SK-N-SH (cell line): Measurements from ENCODE around the gene TTC39C. TPM values are rescaled to one million over a fixed set of nuclear protein-coding genes. Genes with fewer than 3 reads are reported as not detected.

Experiments
- CTCF ChIA-PET: fragments of 300-600, 350-600 bp; formaldehyde crosslinking; extraction: SDS; loops from one replicate; lab custom pipeline; 2021; lab: Yijun Ruan, JAX
- POLR2A ChIA-PET: fragments of 350-600 bp; sonication (Branson Sonifier 250); formaldehyde crosslinking; extraction: SDS; loops from one replicate; lab custom pipeline; 2020; ENCODE audit warnings: antibody characterized with exemption, inconsistent platforms; lab: Yijun Ruan, JAX
- DNase-seq: peaks from one replicate; pipeline ENCODE4 v3.0.0; 2012
- H2AFZ ChIP-seq: fragments of 200-600 bp; sonication (generic); 2 replicates; pipeline ENCODE4 v1.8.1; 2016; ENCODE audit warnings: antibody characterized with exemption, mild to moderate bottlenecking, low read depth
- H3F3A ChIP-seq: fragments of 200-600 bp; sonication (generic); replicated peaks from 2 replicates; pipeline ENCODE3; 2016; ENCODE audit warnings: antibody characterized with exemption, mild to moderate bottlenecking; ENCODE audit not compliant: insufficient read depth
- H3K27ac ChIP-seq, 2 experiments: fragments of 200-500 bp in 1 of 2; fragments of 200-600 bp in 1 of 2; sonication (Bioruptor generic) in 1 of 2; sonication (generic), shearing (Covaris generic) in 1 of 2; 2 replicates each; pipeline versions ENCODE4 v1.5.1 to v1.6.1; 2014 to 2016; ENCODE audit warnings: low read depth in 2 of 2, inconsistent platforms in 1 of 2, low read length in 1 of 2, mild to moderate bottlenecking in 1 of 2, mixed read lengths in 1 of 2
- H3K27me3 ChIP-seq: fragments of 200-600 bp; sonication (generic), shearing (Covaris generic); 2 replicates; pipeline ENCODE4 v1.6.1; 2016; ENCODE audit warnings: mixed run types; ENCODE audit not compliant: insufficient read depth
- H3K36me3 ChIP-seq, 2 experiments: fragments of 200-500 bp in 1 of 2; fragments of 200-600 bp in 1 of 2; sonication (Bioruptor generic) in 1 of 2; sonication (generic) in 1 of 2; replicated peaks in 1 of 2; 2 replicates each; pipeline versions ENCODE3 to v1.5.1; 2014 to 2016; ENCODE audit warnings: low read length in 1 of 2, mild to moderate bottlenecking in 1 of 2; ENCODE audit not compliant: insufficient read depth in 2 of 2, control insufficient read depth in 1 of 2
- H3K4me1 ChIP-seq, 2 experiments: fragments of 200-500 bp in 1 of 2; fragments of 200-600 bp in 1 of 2; sonication (Bioruptor generic) in 1 of 2; sonication (generic), shearing (Covaris generic) in 1 of 2; 2 replicates each; pipeline versions ENCODE4 v1.5.1 to v1.6.1; 2014 to 2016; ENCODE audit warnings: low read depth in 1 of 2, low read length in 1 of 2, mixed run types in 1 of 2; ENCODE audit not compliant: insufficient read depth in 2 of 2, control insufficient read depth in 1 of 2
- H3K4me2 ChIP-seq: fragments of 200-600 bp; sonication (generic), shearing (Covaris generic); 2 replicates; pipeline ENCODE4 v1.6.1; 2017; ENCODE audit warnings: mixed run types
- H3K4me3 ChIP-seq, 2 experiments: fragments of 200-500 bp in 1 of 2; fragments of 200-600 bp in 1 of 2; sonication (Bioruptor generic) in 1 of 2; sonication (generic), shearing (Covaris generic) in 1 of 2; 2 replicates each; pipeline versions ENCODE4 v1.5.1 to v1.8.1; 2014 to 2016; ENCODE audit warnings: low read depth in 2 of 2, inconsistent platforms in 1 of 2, low read length in 1 of 2, mild to moderate bottlenecking in 1 of 2, mixed read lengths in 1 of 2, moderate library complexity in 1 of 2
- H3K79me2 ChIP-seq: fragments of 200-600 bp; sonication (generic); 2 replicates; pipeline ENCODE4 v1.8.1; 2017; ENCODE audit warnings: mild to moderate bottlenecking; ENCODE audit not compliant: insufficient read depth
- H3K9ac ChIP-seq: fragments of 200-600 bp; sonication (generic); 2 replicates; pipeline ENCODE4 v1.6.1; 2017; ENCODE audit warnings: mixed run types
- H3K9me2 ChIP-seq: fragments of 200-600 bp; sonication (generic); 2 replicates; pipeline ENCODE4 v1.6.1; 2017; ENCODE audit warnings: mixed run types
- H3K9me3 ChIP-seq: fragments of 200-600 bp; sonication (generic); 2 replicates; pipeline ENCODE4 v1.6.1; 2017; ENCODE audit warnings: mixed run types, mild to moderate bottlenecking, moderate library complexity
- H4K20me1 ChIP-seq: fragments of 200-600 bp; sonication (generic); 2 replicates; pipeline ENCODE4 v1.6.1; 2017; ENCODE audit warnings: mild to moderate bottlenecking, mixed run types; ENCODE audit not compliant: insufficient read depth
- CTCF ChIP-seq: fragments of 200-600 bp; sonication (generic); IDR thresholded peaks from 2 replicates; pipeline ENCODE4 v1.6.1; 2017; ENCODE audit warnings: antibody characterized with exemption, mild to moderate bottlenecking, moderate library complexity
- EZH2phosphoT487 ChIP-seq: fragments of 200-600 bp; sonication (generic); IDR thresholded peaks from 2 replicates; pipeline ENCODE4 v1.6.1; 2017; ENCODE audit warnings: low read depth, mixed run types, mild to moderate bottlenecking, antibody characterized with exemption, moderate library complexity, borderline replicate concordance
- FOXJ3 ChIP-seq: sonication (generic); formaldehyde crosslinking; IDR thresholded peaks from 2 replicates; pipeline ENCODE4 v1.5.1; 2020; ENCODE audit warnings: mild to moderate bottlenecking, missing genetic modification reagents
- FOXM1 ChIP-seq: IDR thresholded peaks from 2 replicates; pipeline ENCODE4 v1.4.0; 2012; ENCODE audit warnings: low read depth, mild to moderate bottlenecking
- JUND ChIP-seq: IDR thresholded peaks from 2 replicates; pipeline ENCODE4 v1.4.0; 2012
- NFIC ChIP-seq: IDR thresholded peaks from 2 replicates; pipeline ENCODE4 v1.4.0; 2012; ENCODE audit warnings: borderline replicate concordance
- PBX3 ChIP-seq: IDR thresholded peaks from 2 replicates; pipeline ENCODE4; 2012
- POLR2AphosphoS5 ChIP-seq: IDR thresholded peaks from 2 replicates; pipeline ENCODE4 v1.6.1; 2012; ENCODE audit warnings: low read depth, low read length
- RAD21 ChIP-seq: IDR thresholded peaks from 2 replicates; pipeline ENCODE4 v1.6.1; 2012; ENCODE audit warnings: mild to moderate bottlenecking, low read length
- SMC3 ChIP-seq: IDR thresholded peaks from 2 replicates; pipeline ENCODE4 v1.6.1; 2012; ENCODE audit warnings: low read depth, low read length, improper control_type of control experiment
- TEAD4 ChIP-seq: IDR thresholded peaks from 2 replicates; pipeline ENCODE4 v1.4.0; 2012; ENCODE audit warnings: mild to moderate bottlenecking, borderline replicate concordance; ENCODE audit not compliant: insufficient read depth
- WGBS: methylation state at CpG from one replicate; pipeline ENCODE4 v1.1.6; 2017; ENCODE audit warnings: low lambda C conversion rate; 5-methylcytosine and 5-hydroxymethylcytosine counted together
- polyA plus RNA-seq, 3 experiments: library from polyadenylated mRNA; depleted of rRNA; stranded (reverse); fragments of >200 nt; gene quantifications; 2 replicates each; pipeline ENCODE4 v1.2.3, GENCODE V29; 2012

The TTC39C gene
- polyA plus RNA-seq, 1 of the 3 experiments (the other 2 are of a cell fraction), result 8.6 TPM

- ChIA-PET CTCF (no interaction called here), POLR2A (no interaction called here)
- Histone ChIP-seq H3K4me3 (no peak overlapping the region), H3K36me3 (peaks cover 13 to 24% of the 10 kb centered on the region in 2 experiments), H3K9ac (no peak overlapping the region), H3K27me3 (no peaks in the 10 kb centered on the region), H3K9me3 (no peaks in the 10 kb centered on the region), H4K20me1 (no peaks in the 10 kb centered on the region), H2AFZ (no peak overlapping the region), H3K79me2 (no peaks in the 10 kb centered on the region), H3K9me2 (no peaks in the 10 kb centered on the region), H3K4me1 (no peaks in the 10 kb centered on the region), H3K4me2 (no peak overlapping the region), H3K27ac (no peak overlapping the region), H3F3A (no peaks in the 10 kb centered on the region)
- TF ChIP-seq FOXJ3 (CRISPR knock-in tag) (no peak), TEAD4 (no peak)
- DNase-seq, result no peak
- 95% methylated on average over 8 of the region's 8 CpGs for WGBS
These were observed 155.8 kb downstream of the TTC39C start for GRCh38 chr18:24170360-24170759.

GRCh38 chr18:24173997-24174396 is 159.4 kb downstream of the TTC39C start:
- Histone ChIP-seq H3K9me2 (no peaks in the 10 kb centered on the region), H3K4me1 (no peaks in the 10 kb centered on the region), H3K36me3 (peaks cover 0 to 8% of the 10 kb centered on the region in 2 experiments), H3K27ac (no peak overlapping the region), H3K27me3 (no peaks in the 10 kb centered on the region), H3K79me2 (no peaks in the 10 kb centered on the region), H3K9me3 (no peaks in the 10 kb centered on the region), H4K20me1 (no peaks in the 10 kb centered on the region), H2AFZ (no peak overlapping the region), H3K4me2 (no peak overlapping the region), H3F3A (no peaks in the 10 kb centered on the region), H3K4me3 (no peak overlapping the region), H3K9ac (no peak overlapping the region)
- DNase-seq, result no peak
- POLR2A ChIA-PET, result no interaction called here
- TF ChIP-seq FOXM1, result no peak
- TF ChIP-seq EZH2phosphoT487, result no peak
- TF ChIP-seq JUND, result no peak
- TF ChIP-seq PBX3, result no peak
- 98% methylated on average over 3 of the region's 3 CpGs for WGBS
- CTCF ChIA-PET, result interaction anchor here (3.9 kb wide), 1 partner anchor 315 kb away, joined by 46 read pairs; no protein-coding TSS in a partner anchor

GRCh38 chr18:24176727-24177416 is 162.3 kb downstream of the TTC39C start:
- Histone ChIP-seq H4K20me1 (no peaks in the 10 kb centered on the region), H3K9ac (no peak overlapping the region), H3K4me1 (no peaks in the 10 kb centered on the region), H3K27ac (no peak overlapping the region), H3K9me3 (no peaks in the 10 kb centered on the region), H3K9me2 (no peaks in the 10 kb centered on the region), H3K4me2 (no peak overlapping the region), H3K79me2 (no peaks in the 10 kb centered on the region), H2AFZ (no peak overlapping the region), H3F3A (no peaks in the 10 kb centered on the region), H3K4me3 (peak overlapping the region in 1 of 2 experiments; percentile 35; a peak in 1 of 4 replicates), H3K27me3 (no peaks in the 10 kb centered on the region), H3K36me3 (peaks cover 2 to 3% of the 10 kb centered on the region in 2 experiments)
- POLR2A ChIA-PET, result interaction anchor here (0.9 kb wide), 1 partner anchor 38 kb away, joined by 3 read pairs; the partner anchor contains the start of gene CABYR
- DNase-seq, result peak; percentile 71
- TF ChIP-seq RAD21 (peak; percentile 67), POLR2AphosphoS5 (no peak), CTCF (peak; percentile 78), NFIC (no peak), SMC3 (peak; percentile 74)
- 67% methylated on average over 7 of the region's 7 CpGs for WGBS
- CTCF ChIA-PET, result interaction anchor here (0.6 to 3.9 kb wide), 43 partner anchors 8 to 547 kb away, joined by 3 to 46 read pairs (median 5); partner anchors contain the start of genes CABYR and HRH4
